Hepatocyte (in vitro differentiated cells): Measurements from ENCODE around the gene ENPP1.

ENCODE experiments used
- EZH2 ChIP-seq: fragments of 200-600 bp; sonication (generic); IDR thresholded peaks from 2 replicates; pipeline ENCODE4 v1.6.1; 2016; ENCODE audit warnings: antibody characterized with exemption, mild to moderate bottlenecking, borderline replicate concordance
- EZH2phosphoT487 ChIP-seq: fragments of 200-600 bp; sonication (generic); IDR thresholded peaks from one replicate; pipeline ENCODE4 v1.6.1; 2018; ENCODE audit warnings: antibody characterized with exemption, mild to moderate bottlenecking, low read depth, moderate library complexity; ENCODE audit not compliant: unreplicated experiment, severe bottlenecking
- TF ChIP-seq, protein P1 (sequence below): fragments of 200-600 bp; sonication (generic); IDR thresholded peaks from 2 replicates; pipeline ENCODE4 v1.5.1; 2016; ENCODE audit warnings: antibody characterized with exemption, mild to moderate bottlenecking; ENCODE audit not compliant: poor library complexity

DNA sequence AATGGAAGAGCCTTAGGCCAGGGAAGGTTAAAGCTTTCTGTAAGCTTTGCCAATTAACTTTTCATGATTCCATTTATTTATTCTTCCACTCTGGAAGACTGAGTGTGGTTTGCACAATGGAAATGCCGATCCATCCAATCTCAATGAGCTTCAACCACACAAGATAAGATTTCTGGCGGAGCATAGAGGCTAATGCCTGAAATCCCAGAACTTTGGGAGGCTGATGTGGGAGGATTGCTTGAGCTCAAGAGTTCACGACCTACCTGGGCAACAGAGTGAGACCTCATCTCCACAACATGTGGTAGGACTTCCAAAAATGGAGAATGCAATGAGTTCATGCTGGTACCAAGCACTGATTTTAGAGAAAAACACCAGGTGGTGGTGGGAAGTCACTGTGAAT lies 6.2 kb downstream of the ENPP1 start:
- TF ChIP-seq, protein P1, sequence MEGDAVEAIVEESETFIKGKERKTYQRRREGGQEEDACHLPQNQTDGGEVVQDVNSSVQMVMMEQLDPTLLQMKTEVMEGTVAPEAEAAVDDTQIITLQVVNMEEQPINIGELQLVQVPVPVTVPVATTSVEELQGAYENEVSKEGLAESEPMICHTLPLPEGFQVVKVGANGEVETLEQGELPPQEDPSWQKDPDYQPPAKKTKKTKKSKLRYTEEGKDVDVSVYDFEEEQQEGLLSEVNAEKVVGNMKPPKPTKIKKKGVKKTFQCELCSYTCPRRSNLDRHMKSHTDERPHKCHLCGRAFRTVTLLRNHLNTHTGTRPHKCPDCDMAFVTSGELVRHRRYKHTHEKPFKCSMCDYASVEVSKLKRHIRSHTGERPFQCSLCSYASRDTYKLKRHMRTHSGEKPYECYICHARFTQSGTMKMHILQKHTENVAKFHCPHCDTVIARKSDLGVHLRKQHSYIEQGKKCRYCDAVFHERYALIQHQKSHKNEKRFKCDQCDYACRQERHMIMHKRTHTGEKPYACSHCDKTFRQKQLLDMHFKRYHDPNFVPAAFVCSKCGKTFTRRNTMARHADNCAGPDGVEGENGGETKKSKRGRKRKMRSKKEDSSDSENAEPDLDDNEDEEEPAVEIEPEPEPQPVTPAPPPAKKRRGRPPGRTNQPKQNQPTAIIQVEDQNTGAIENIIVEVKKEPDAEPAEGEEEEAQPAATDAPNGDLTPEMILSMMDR, result no peak
- TF ChIP-seq EZH2, result no peak
- no peak for TF ChIP-seq EZH2phosphoT487
